Right lobe of liver (tissue), 6 donors: ENCODE measurements around the gene ALDH4A1. TPM values are rescaled to one million over a fixed set of nuclear protein-coding genes. Genes with fewer than 3 reads are reported as not detected.

Source experiments
- ATAC-seq, 4 donors: fragments of 200-7000 bp; cut with Tn5 transposase; one replicate each; pipeline ENCODE4 v1.9.1; 2020; ENCODE audit warnings: mild to moderate bottlenecking in 4 of 4, moderate library complexity in 4 of 4
- DNase-seq, 3 donors: peaks; one replicate each; pipeline ENCODE4 v3.0.0-alpha.2; 2020
- H3K27ac ChIP-seq, 3 donors: fragments of 200-600 bp; one replicate each; pipeline ENCODE4 v1.8.0; 2022
- H3K27me3 ChIP-seq, 2 donors: fragments of 200-600 bp; one replicate each; pipeline ENCODE4 v1.8.0; 2022
- H3K36me3 ChIP-seq, 4 donors: fragments of 200-600 bp; sonication (generic) in 1 of 4; one replicate each; pipeline versions ENCODE4 v1.5.1 to v1.8.0; 2017 to 2022; ENCODE audit warnings: control low read depth in 1 of 4
- H3K4me1 ChIP-seq, 4 donors: fragments of 200-600 bp; sonication (generic) in 1 of 4; one replicate each; pipeline versions ENCODE4 v1.5.1 to v1.8.0; 2017 to 2022; ENCODE audit warnings: control low read depth in 1 of 4
- H3K4me3 ChIP-seq, 3 donors: fragments of 200-600 bp; one replicate each; pipeline ENCODE4 v1.8.0; 2022
- H3K9me3 ChIP-seq, 4 donors: fragments of 200-600 bp; sonication (generic) in 1 of 4; one replicate each; pipeline versions ENCODE4 v1.5.1 to v1.8.0; 2017 to 2022; ENCODE audit warnings: control low read depth in 1 of 4
- POLR2A ChIP-seq: fragments of 450-650 bp; IDR thresholded peaks from one replicate; pipeline ENCODE4 v1.6.1; 2017; ENCODE audit warnings: antibody characterized with exemption, mild to moderate bottlenecking
- WGBS: methylation state at CpG from one replicate; pipeline ENCODE4 v1.1.6; 2018; ENCODE audit warnings: low coverage, low lambda C conversion rate; ENCODE audit not compliant: insufficient coverage; ENCODE audit errors: missing lambda C conversion rate; 5-methylcytosine and 5-hydroxymethylcytosine counted together
- intact Hi-C, 2 donors: fragments of 100-400 bp; cut with DNase I; formaldehyde crosslinking; loops; one replicate each; pipeline versions ENCODE4 v1.11.2 to v1.14.1; 2022
- total RNA-seq, 6 experiments: library from RNA; depleted of rRNA in 2 of 6; stranded (reverse); fragments of >200 nt in 2 of 6; fragmentation: NEBNext Ultra II Directional in 3 of 6; extraction: Animal tissue kit (Norgen Biotek cat#: 25700) in 3 of 6; gene quantifications; one replicate each; pipeline versions ENCODE4 v1.1.0 to v1.2.4, GENCODE V29; 2016 to 2023
- TF ChIP-seq, protein P1 (sequence below), 4 donors: fragments of 200-600 bp in 3 of 4; fragments of 450-650 bp in 1 of 4; IDR thresholded peaks; one replicate each; pipeline versions ENCODE4 v1.5.1 to v1.8.0; 2016 to 2022; ENCODE audit warnings: antibody characterized with exemption in 4 of 4, mild to moderate bottlenecking in 2 of 4
- donor health status: DM: no; HTN: yes; CAD: no.
- donor health status: DM: no; HTN: no; CAD: no.
- donor health status: DM: no; HTN: no; CAD: no.
- donor health status: DM: no; HTN: yes; CAD: no.
- donor health status: DM: no; HTN: yes; CAD: no.

ALDH4A1 gene
- total RNA-seq, 6 experiments from 2014 or later: 218 to 364 (median 265) TPM

GRCh38 chr1:18946550-18947381, 44.4 kb upstream of the ALDH4A1 start:
- WGBS: 75% methylated on average over 14 of the region's 15 CpGs
- no peak for TF ChIP-seq POLR2A
- TF ChIP-seq, protein P1, sequence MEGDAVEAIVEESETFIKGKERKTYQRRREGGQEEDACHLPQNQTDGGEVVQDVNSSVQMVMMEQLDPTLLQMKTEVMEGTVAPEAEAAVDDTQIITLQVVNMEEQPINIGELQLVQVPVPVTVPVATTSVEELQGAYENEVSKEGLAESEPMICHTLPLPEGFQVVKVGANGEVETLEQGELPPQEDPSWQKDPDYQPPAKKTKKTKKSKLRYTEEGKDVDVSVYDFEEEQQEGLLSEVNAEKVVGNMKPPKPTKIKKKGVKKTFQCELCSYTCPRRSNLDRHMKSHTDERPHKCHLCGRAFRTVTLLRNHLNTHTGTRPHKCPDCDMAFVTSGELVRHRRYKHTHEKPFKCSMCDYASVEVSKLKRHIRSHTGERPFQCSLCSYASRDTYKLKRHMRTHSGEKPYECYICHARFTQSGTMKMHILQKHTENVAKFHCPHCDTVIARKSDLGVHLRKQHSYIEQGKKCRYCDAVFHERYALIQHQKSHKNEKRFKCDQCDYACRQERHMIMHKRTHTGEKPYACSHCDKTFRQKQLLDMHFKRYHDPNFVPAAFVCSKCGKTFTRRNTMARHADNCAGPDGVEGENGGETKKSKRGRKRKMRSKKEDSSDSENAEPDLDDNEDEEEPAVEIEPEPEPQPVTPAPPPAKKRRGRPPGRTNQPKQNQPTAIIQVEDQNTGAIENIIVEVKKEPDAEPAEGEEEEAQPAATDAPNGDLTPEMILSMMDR (IDR thresholded peaks at IDR 0.05): no peak
- Histone ChIP-seq H3K27ac (peak overlapping the region in 1 of 3 donors; percentile 82), H3K27me3 (no peaks in the 10 kb centered on the region), H3K4me3 (no peak overlapping the region), H3K36me3 (no peaks in the 10 kb centered on the region), H3K9me3 (no peaks in the 10 kb centered on the region), H3K4me1 (peaks cover 0 to 65% (median 29%) of the 10 kb centered on the region in 4 donors)
- no peak for DNase-seq
- no peak for ATAC-seq
- intact Hi-C loops: no loop called here

- DNase-seq: peak in 1 of 3 donors; percentile 54
- WGBS: 73% methylated on average over 2 of the region's 14 CpGs
- peaks cover 0 to 54% (median 21%) of the 10 kb centered on the region in 4 donors for H3K4me1 ChIP-seq
These were observed 43.1 kb upstream of the ALDH4A1 start for GRCh38 chr1:18945401-18945849.

GRCh38 chr1:18944810-18945209, 42.5 kb upstream of the ALDH4A1 start:
- ATAC-seq (no peak), DNase-seq (no peak)
- Histone ChIP-seq H3K9me3 (no peaks in the 10 kb centered on the region), H3K36me3 (no peaks in the 10 kb centered on the region), H3K4me1 (peaks cover 0 to 48% (median 19%) of the 10 kb centered on the region in 4 donors), H3K27ac (no peak overlapping the region), H3K27me3 (no peaks in the 10 kb centered on the region), H3K4me3 (no peak overlapping the region)
- TF ChIP-seq, protein P1 (IDR thresholded peaks at IDR 0.05): no peak
- no peak for TF ChIP-seq POLR2A
- intact Hi-C loops: no loop called here
- WGBS: 67% methylated on average over 1 of the region's 2 CpGs

More at GRCh38 chr1:18945401-18945849, 43.1 kb upstream of the ALDH4A1 start:
- intact Hi-C loops: no loop called here
- H3K4me3 ChIP-seq: no peak overlapping the region
- no peak overlapping the region for H3K27ac ChIP-seq
- no peak for ATAC-seq
- H3K9me3 ChIP-seq: no peaks in the 10 kb centered on the region
- no peaks in the 10 kb centered on the region for H3K36me3 ChIP-seq
- H3K27me3 ChIP-seq: no peaks in the 10 kb centered on the region
- TF ChIP-seq, protein P1 (IDR thresholded peaks at IDR 0.05): no peak
- TF ChIP-seq POLR2A: no peak

DNA sequence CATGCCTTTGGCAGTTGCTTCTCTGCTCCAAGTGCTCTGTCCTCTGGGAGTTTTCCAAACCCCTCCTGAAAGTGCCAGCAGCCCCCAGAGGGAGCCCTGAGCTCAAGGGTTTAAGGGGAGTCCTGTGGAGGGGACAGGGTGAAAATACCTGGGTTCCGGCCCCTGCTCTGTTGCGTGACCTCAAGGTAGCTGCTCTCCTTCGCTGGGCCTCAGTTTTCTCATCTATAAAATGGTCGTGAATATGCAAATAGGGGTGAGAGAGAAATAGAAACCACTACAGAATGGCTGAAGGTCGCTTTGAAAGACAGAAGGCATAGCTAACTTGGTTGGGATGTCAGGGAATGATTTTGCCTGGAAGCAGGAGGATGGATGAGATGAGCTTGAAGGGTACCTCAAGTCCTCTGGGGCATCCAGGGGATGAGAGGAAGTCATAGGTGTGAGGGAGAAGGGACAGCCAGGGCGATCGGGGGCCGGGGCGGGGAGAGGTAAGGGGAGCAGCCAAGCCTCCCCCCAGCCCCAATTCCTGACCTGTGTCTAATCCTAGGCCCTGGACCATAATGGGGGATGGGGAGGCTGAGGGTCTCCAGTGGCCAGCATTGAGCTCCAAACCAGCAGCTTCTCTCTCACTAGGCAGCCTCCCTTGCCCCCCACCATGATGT, 41.7 kb upstream of the ALDH4A1 start:
- ATAC-seq (no peak), DNase-seq (no peak)
- TF ChIP-seq, protein P1 (IDR thresholded peaks at IDR 0.05): no peak
- TF ChIP-seq POLR2A: no peak
- 90% methylated on average over 4 of the region's 9 CpGs for WGBS
- Histone ChIP-seq H3K9me3 (no peaks in the 10 kb centered on the region), H3K27ac (no peak overlapping the region), H3K36me3 (no peaks in the 10 kb centered on the region), H3K27me3 (no peaks in the 10 kb centered on the region), H3K4me3 (no peak overlapping the region), H3K4me1 (peaks cover 0 to 40% (median 15%) of the 10 kb centered on the region in 4 donors)
- intact Hi-C loops: no loop called here
